Smooth muscle cell of the brain vasculature (primary cell): ENCODE measurements around the gene KRTAP5-1.
"Not testable (repeated sequence)": the region's sequence is repeated elsewhere in the genome, so short reads cannot be mapped to it uniquely, and the experiment has no call there.

Source experiments
- DNase-seq: peaks from one replicate; pipeline ENCODE4 v3.0.0-alpha.2; 2012; ENCODE audit warnings: low read depth, low spot score

The KRTAP5-1 gene, protein sequence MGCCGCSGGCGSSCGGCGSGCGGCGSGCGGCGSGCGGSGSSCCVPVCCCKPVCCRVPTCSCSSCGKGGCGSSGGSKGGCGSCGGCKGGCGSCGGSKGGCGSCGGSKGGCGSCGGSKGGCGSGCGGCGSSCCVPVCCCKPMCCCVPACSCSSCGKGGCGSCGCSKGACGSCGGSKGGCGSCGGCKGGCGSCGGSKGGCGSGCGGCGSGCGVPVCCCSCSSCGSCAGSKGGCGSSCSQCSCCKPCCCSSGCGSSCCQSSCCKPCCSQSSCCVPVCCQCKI

GRCh38 chr11:1584661-1585370 lies at the start of gene KRTAP5-1:
TSS of gene KRTAP5-1 (minus strand) at chr11:1585283. CDS start at chr11:1585249, 34 bp downstream.
- DNase-seq, result not testable (repeated sequence)

- no peak for DNase-seq
Measured at GRCh38 chr11:1633864-1634263, 48.8 kb upstream of the KRTAP5-1 start.

GRCh38 chr11:1632053-1632714 lies 47.1 kb upstream of the KRTAP5-1 start:
- DNase-seq, result no peak

DNA sequence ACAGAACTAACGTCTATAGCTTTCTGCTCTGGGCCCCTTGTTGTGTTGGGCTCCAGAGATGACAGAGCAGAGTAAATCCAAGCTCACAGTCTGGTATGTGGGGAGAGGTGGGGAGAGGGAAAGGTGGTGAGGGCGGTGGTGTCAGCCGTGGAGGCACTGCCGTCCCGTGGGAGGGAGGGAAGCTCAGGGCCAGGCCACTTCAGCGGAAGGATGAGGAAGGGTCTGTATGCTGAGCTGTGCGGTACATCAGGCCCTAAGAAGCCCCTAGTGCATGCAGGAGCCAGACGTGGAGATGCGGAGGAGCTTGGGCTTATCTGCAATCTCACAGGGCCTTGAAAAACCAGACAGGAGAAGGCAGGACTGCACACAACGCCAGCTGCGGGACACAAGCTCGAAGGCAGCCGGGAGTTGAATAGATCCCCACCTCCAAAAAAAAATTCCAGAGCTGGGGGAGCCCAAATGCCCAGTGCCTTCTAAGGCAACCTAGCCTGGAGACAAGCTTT lies 46.0 kb upstream of the KRTAP5-1 start:
- DNase-seq, result no peak

GRCh38 chr11:1630271-1630670 lies 45.2 kb upstream of the KRTAP5-1 start:
- no peak for DNase-seq

GRCh38 chr11:1629326-1630185 lies 44.5 kb upstream of the KRTAP5-1 start, which contains the start of gene KRTAP5-5:
TSS of gene KRTAP5-5 (plus strand) at chr11:1629775. CDS start at chr11:1629841, 66 bp downstream.
- no peak for DNase-seq

- no peak for DNase-seq
Measured at GRCh38 chr11:1628506-1629325, 43.6 kb upstream of the KRTAP5-1 start.

DNA sequence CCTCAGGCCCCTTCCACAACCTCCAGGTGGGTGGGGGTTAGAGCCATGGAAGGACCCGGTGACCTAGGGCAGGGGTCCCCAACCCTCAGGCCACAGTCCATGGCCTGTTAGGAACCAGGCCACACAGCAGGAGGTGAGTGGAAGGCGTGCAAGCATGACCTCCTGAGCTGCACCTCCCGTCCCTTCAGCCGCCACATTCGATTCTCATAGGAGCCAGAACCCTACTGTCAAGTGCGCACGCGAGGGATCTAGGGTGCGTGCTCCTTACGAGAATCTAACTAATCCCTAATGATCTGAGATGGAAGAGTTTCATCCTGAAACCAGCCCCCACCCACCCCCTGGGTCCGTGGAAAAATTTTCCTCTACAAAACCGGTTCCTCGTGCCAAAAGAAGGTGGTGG lies 40.5 kb upstream of the KRTAP5-1 start:
- DNase-seq, result no peak

GRCh38 chr11:1624621-1625020 lies 39.5 kb upstream of the KRTAP5-1 start:
- DNase-seq, result no peak

DNA sequence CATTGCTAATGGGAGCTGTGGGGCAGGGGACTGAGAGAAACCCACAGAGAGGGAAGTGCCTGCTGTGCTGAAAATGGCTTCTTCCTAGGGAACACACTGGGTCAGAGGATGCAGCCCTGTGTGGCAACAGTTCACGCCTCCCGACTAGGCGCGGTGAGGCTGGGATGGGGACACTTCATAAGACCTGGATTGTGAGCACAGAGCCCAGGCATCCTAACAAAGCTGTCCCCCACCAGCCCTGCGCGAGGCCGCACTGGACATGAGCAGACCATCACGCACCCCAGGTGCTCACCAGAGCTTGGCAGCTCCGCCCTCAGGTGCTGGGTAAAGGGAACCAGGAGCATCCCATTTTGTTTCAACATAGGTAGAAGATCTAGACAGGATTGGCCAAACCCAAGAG lies 38.6 kb upstream of the KRTAP5-1 start:
- no peak for DNase-seq

- DNase-seq, result no peak
Measured at GRCh38 chr11:1622086-1622485, 37.0 kb upstream of the KRTAP5-1 start, which contains the start of gene KRTAP5-4. TSS of gene KRTAP5-4 (minus strand) at chr11:1622138. CDS start at chr11:1622093, 45 bp downstream.

- no peak for DNase-seq
Measured at GRCh38 chr11:1619449-1619848, 34.4 kb upstream of the KRTAP5-1 start.

DNA sequence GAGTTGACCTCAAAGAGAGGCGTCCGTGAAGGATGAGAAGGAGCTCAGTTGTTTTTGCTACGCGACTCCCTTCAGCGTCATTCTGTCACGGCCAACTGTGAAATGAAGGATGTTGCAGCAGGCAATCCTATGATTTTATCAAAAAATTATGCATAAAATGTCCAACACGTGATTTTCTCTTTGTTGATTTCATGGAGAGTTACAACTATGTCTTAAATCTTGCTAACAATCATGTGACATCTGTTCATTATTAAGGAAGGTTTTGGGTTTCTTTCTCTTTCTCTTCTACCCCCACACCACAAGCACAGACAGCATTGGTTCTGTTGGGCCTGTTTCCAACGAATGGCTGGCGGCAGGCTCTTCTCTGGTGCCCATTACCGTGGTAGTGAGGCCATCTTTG lies 33.1 kb upstream of the KRTAP5-1 start:
- DNase-seq, result no peak

DNA sequence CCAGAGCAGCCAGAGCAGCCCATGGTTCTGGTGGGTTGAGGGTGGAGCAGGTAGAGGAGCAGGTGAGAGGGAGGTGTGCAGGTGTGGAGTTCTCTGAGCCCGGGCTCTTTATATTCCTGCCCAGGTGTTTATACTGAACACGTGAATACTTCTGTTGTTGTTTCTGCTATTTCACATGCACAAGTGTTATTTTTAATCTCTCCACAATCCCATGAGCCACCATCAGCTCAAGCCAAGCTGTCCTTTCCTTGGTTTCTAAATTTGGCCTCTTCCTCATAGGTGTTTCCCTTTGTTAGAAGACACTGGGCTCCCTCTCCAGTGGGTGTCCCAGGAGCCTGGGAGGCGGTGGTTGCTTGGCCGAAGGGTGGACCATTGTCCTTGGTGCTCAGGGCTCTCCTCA lies 23.3 kb upstream of the KRTAP5-1 start, which contains the start of gene KRTAP5-3:
TSS of gene KRTAP5-3 (minus strand) at position 101 of the 400 bp plus-strand sequence. CDS start at position 23, 78 bp downstream.
- DNase-seq, result no peak

DNA sequence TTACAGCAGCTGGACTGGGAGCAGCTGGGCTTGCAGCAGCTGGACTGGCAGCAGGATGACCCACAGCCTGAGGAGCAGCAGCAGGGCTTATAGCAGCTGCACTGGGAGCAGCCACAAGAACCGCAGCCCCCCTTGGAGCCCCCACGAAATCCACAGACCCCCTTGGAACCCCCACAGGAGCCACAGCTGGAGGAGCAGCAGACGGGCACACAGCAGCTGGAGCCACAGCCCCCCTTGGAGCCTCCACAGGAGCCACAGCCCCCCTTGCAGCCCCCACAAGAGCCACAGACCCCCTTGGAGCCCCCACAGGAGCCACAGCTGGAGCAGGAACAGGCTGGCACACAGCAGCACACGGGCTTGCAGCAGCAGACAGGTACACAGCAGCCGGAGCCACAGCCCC lies 22.8 kb upstream of the KRTAP5-1 start:
- DNase-seq, result not testable (repeated sequence)

GRCh38 chr11:1607156-1607845 lies 22.2 kb upstream of the KRTAP5-1 start:
- DNase-seq, result not testable (repeated sequence)

GRCh38 chr11:1605923-1606322 lies 20.8 kb upstream of the KRTAP5-1 start:
- DNase-seq, result not testable (repeated sequence)

- DNase-seq, result no peak
Measured at GRCh38 chr11:1604711-1605110, 19.6 kb upstream of the KRTAP5-1 start.

DNA sequence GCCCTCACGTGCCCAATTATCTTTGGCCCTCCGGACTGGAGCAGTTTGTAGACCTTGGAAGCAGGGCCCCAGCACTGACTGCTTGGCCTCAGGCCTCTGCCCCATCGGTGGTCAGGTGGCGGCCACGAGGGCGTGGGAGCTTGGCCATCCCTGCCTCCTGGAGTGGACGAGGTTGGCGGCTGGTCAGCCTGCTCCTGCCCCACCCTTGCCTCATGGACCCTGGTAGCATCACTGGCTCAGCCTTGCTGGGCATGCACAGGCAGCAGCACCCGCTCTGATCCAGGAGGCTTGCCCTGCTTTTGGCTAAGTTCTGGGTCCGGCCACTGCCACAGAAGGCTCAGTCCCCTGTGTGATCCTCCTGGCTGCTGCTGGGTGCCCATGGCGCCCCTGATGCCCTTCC lies 19.1 kb upstream of the KRTAP5-1 start:
- no peak for DNase-seq

- DNase-seq, result no peak
Measured at GRCh38 chr11:1603629-1604028, 18.5 kb upstream of the KRTAP5-1 start.
